ENCODE results near the gene INHBE. TPM values are rescaled to one million over a fixed set of nuclear protein-coding genes. Genes with fewer than 3 reads are reported as not detected.

INHBE gene
- total RNA-seq, 1 experiment from 2014 or later, result 10.1 TPM

DNA sequence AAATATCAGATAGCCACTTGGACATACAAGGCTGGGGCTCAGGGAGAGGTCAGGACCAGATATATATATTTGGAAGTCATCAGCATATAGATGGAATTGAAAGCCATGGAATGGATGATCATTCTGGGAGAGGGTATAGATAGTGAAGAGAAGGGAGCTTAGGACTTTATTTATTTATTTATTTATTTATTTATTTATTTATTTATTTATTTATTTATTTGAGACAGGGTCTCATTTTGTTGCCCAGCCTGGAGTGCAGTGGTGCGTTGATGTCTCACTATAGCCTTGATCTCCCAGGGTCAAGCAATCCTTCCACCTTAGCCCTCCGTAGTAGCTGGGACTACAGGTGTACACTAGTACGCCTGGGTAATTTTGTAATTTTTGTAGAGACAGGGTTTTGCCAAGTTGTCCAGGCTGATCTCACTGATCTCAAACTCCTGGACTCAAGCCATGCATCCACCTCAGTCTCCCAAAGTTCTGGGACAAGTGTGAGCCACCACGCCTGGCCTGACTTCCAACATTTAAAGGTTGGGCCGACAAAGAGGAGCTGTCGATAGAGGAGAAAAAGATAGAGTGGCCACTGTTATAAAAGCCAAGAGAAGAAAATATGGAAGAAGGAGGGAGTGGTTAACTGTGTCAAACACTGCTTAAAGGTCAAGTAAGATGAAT is 8.7 kb upstream of the INHBE start:
- H2BK15ac ChIP-seq (ENCODE audit: low read depth, low read length), result no peak overlapping the region
- TF ChIP-seq, protein P1, sequence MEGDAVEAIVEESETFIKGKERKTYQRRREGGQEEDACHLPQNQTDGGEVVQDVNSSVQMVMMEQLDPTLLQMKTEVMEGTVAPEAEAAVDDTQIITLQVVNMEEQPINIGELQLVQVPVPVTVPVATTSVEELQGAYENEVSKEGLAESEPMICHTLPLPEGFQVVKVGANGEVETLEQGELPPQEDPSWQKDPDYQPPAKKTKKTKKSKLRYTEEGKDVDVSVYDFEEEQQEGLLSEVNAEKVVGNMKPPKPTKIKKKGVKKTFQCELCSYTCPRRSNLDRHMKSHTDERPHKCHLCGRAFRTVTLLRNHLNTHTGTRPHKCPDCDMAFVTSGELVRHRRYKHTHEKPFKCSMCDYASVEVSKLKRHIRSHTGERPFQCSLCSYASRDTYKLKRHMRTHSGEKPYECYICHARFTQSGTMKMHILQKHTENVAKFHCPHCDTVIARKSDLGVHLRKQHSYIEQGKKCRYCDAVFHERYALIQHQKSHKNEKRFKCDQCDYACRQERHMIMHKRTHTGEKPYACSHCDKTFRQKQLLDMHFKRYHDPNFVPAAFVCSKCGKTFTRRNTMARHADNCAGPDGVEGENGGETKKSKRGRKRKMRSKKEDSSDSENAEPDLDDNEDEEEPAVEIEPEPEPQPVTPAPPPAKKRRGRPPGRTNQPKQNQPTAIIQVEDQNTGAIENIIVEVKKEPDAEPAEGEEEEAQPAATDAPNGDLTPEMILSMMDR (conservative IDR thresholded peaks at IDR 0.05), result no peak

More for the DNA sequence above, 8.7 kb upstream of the INHBE start:
- H3K27me3 ChIP-seq (ENCODE audit: insufficient read depth, low read length), result no peaks in the 10 kb centered on the region
- H4K91ac ChIP-seq (ENCODE audit: insufficient read length, low read depth, low read length), result no peak overlapping the region
- Mint-ChIP-seq H3K27ac (no peak overlapping the region), H3K4me1 (peaks cover 2 to 4% of the 10 kb centered on the region in 2 experiments; a peak in 3 of 4 replicates), H3K36me3 (ENCODE audit: insufficient read depth in 1 of 3, low read depth in 3 of 3) (peaks cover 0 to 5% (median 4%) of the 10 kb centered on the region in 3 experiments; a peak in 1 of 7 replicates), H3K9me3 (peaks cover 5 to 7% of the 10 kb centered on the region in 2 experiments; a peak in 4 of 5 replicates), H3K4me3 (no peak overlapping the region), H3K27me3 (ENCODE audit: low read depth) (no peaks in the 10 kb centered on the region; the same call in 1 of the 2 replicates)
- DNase-seq, result no peak
- H3K9ac ChIP-seq (ENCODE audit: extremely low read depth, insufficient read length, low read length), result no peak overlapping the region
- no peak overlapping the region for H2AK5ac ChIP-seq (ENCODE audit: insufficient read length, low read length)
- no peaks in the 10 kb centered on the region for H3K9me3 ChIP-seq (ENCODE audit: control insufficient read depth, low read depth, low read length)
- no peaks in the 10 kb centered on the region; the same call in 1 of the 2 replicates for H3K4me1 ChIP-seq (ENCODE audit: insufficient read depth, low read length)
- no peak overlapping the region for H2BK12ac ChIP-seq (ENCODE audit: insufficient read length, low read depth, low read length)
- no peak overlapping the region for H3K18ac ChIP-seq (ENCODE audit: insufficient read length, low read depth, low read length)
- H3K79me2 ChIP-seq (ENCODE audit: insufficient read depth, low read length), result no peaks in the 10 kb centered on the region
- H3K23me2 ChIP-seq (ENCODE audit: insufficient read length, low read depth, low read length, poor library complexity, severe bottlenecking), result no peaks in the 10 kb centered on the region
- no peaks in the 10 kb centered on the region for H3K79me1 ChIP-seq (ENCODE audit: insufficient read depth, low read depth, low read length, poor library complexity, severe bottlenecking)
- H3K4ac ChIP-seq (ENCODE audit: low read depth, low read length), result no peak overlapping the region
- no peak overlapping the region for H3K14ac ChIP-seq (ENCODE audit: insufficient read depth, low read length)
- no peak overlapping the region for H3K27ac ChIP-seq (ENCODE audit: insufficient read length, low read depth, low read length)
- WGBS (ENCODE audit: extremely low coverage, insufficient read length, low lambda C conversion rate), result no CpG with 5 or more reads among the region's 6 CpGs
- no peak overlapping the region for H4K8ac ChIP-seq (replicated peaks; ENCODE audit: insufficient read length, low read depth, low read length)
- no peak overlapping the region for H2BK20ac ChIP-seq (ENCODE audit: low read depth, low read length, poor library complexity, severe bottlenecking)
- no peak overlapping the region for H3T11ph ChIP-seq (ENCODE audit: low read length)
- no peak overlapping the region for H3K4me2 ChIP-seq (ENCODE audit: insufficient read depth, insufficient read length, low read length)
- H4K5ac ChIP-seq (ENCODE audit: insufficient read length, low read depth, low read length), result no peak overlapping the region
- no peaks in the 10 kb centered on the region for H4K20me1 ChIP-seq (ENCODE audit: control insufficient read depth, insufficient read depth, insufficient read length)
- H2BK120ac ChIP-seq (ENCODE audit: low read depth, low read length, poor library complexity, severe bottlenecking), result no peak overlapping the region
- no peak overlapping the region for H3K23ac ChIP-seq (ENCODE audit: insufficient read length, low read depth, low read length)
- H2AFZ ChIP-seq (ENCODE audit: low read length), result no peak overlapping the region
- no peak overlapping the region for H3K56ac ChIP-seq (ENCODE audit: insufficient read length, low read depth, low read length)
- H2BK5ac ChIP-seq (ENCODE audit: insufficient read length, low read length), result no peak overlapping the region

All from H9 (cell line).